GM19240 (cell line): Measurements from ENCODE around the gene OMG.
"Not testable (repeated sequence)": the region's sequence is repeated elsewhere in the genome, so short reads cannot be mapped to it uniquely, and the experiment has no call there.

ENCODE experiments used
- DNase-seq: peaks from one replicate; pipeline ENCODE4 v3.0.0; 2011; ENCODE audit warnings: low spot score; ENCODE audit not compliant: insufficient read length

The OMG gene

DNA sequence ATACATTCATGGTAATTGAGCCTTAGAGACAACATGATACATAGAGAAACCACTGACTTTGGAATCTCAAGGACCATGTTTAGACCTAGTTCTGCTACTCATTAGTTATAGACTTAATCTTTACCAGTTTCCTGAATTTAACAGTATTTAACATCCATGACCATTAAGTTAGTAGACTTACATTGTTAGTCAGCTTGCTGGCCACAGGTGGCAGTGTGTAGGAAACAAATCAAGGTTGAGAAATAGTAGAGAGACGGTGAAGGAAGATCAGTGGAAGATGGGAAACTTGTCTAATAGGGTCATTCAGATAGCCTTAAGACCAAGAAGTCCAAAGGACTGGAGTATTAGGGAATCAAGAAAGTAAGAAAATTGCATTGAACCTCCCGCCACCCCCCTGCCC lies 31.0 kb downstream of the OMG start:
- no peak for DNase-seq

DNA sequence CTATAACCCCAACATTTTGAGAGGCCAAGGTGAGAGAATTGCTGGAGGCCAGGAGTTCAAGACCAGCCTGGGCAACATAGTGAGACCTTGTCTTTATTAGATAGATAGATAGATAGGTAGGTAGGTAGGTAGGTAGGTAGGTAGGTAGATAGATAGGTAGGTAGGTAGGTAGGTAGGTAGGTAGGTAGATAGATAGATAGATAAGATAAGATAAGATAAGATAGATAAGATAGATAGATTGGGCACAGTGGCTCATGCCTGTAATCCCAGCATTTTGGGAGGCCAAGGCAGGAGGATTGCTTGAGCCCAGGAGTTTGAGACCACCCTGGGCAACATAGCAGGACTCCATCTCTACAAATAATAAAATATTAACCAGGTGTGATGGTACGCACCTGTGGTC lies 34.1 kb downstream of the OMG start:
- DNase-seq: not testable (repeated sequence)

DNA sequence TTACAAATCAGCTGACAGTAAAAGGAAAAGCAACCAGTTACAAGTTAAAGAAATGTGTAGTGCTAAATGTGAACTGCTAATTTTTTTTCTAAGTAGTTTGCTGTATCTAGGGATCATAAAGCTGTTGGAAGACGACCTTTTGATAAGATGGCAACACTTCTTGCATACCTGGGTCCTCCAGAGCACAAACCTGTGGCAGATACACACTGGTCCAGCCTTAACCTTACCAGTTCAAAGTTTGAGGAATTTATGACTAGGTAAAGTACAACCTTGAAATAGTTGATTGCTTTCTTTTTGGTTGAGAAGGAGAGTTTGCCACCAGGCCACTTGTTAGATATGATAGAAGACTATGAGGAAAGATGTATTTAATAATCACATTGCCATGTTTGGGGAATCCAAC lies 35.4 kb downstream of the OMG start:
- DNase-seq: no peak

DNA sequence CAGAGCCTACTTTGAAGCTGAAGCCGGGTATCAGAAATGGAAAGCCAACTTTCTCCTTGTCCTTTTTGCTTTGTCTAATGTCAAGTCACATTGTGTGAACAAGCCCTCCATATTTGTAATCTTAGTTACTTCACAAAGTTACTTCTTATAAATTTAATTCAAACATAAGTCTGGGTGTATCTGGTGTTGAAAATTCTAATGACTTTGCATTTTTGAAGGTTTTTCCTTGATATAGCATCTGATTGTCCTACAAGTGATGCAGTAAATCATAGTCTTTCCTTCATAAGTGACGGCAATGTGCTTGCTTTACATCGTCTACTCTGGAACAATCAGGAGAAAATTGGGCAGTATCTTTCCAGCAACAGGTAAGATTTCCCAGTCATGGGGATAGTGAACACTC lies 36.9 kb downstream of the OMG start:
- DNase-seq: no peak

DNA sequence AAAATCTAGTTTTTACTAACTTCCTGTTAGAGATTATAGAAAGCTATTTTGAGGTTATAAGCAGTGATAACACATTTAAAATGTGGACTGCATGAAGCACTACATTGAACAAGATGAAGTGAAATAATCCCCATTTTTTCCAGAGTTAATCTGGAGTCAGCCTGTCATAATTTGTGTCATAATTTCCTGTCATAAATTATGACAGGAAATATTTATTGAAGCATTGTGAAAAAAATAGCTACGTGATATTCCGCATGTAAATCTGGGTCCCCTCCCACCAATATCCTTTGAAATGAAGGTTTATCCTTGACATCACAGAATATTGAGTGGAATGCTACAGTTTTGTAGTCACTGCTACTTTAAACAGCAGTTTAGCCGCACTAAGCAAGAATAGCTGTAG lies 40.1 kb downstream of the OMG start:
- DNase-seq: no peak

DNA sequence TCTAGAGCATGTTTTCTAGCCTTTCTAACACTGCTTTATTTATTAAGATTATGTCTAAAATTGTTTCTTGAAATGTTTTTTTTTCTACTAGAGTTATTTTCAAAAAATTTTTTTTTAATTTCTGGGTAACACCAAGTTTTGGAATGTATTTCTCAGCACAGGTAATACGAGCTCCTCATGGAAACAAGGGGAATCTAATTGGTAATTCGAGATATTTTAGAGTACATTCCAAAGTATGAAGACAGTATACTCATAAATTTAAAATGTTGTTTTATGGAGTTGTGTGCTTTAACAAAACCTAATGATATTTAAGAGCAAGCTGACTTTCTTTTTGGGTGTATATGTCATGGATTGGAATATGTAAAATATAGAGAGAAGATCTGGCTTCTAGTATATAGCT lies 42.4 kb downstream of the OMG start:
- DNase-seq: no peak

DNA sequence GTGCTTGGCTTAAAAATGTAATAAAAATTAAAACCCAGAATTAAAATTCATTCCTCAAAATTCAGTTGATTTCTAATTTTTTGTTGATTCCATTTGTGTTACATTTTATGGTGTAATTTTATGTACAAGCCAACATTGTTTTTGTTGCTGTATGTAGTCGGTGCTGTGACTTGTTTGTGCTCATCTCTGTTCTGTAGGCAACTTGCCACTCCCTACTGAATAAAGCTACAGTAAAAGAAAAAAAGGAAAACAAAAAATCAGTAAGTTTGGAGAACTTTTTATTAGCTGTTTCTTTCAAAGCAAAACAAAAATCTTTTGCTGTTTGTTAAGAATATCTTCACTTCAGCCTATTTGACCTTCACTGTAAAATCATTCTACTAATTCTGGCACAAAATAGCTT lies 44.3 kb downstream of the OMG start:
- DNase-seq: no peak

DNA sequence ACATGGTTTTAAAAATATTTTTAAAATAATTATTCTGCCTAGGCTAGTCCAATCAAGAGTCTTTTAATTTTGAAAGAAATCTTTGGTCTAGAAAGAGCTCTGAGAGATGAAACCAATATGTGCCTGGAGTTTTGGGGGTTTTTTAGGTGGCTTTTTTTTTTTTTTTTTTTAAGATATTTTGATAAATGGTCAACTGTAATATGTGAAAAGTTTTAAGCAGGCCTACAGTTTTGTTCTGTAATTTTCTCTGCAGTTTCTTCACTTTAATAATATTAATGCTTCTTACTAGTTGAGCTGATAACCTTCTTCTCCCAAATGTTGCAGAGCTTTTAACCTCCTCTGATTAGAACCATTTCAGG lies 45.1 kb downstream of the OMG start:
- no peak for DNase-seq

DNA sequence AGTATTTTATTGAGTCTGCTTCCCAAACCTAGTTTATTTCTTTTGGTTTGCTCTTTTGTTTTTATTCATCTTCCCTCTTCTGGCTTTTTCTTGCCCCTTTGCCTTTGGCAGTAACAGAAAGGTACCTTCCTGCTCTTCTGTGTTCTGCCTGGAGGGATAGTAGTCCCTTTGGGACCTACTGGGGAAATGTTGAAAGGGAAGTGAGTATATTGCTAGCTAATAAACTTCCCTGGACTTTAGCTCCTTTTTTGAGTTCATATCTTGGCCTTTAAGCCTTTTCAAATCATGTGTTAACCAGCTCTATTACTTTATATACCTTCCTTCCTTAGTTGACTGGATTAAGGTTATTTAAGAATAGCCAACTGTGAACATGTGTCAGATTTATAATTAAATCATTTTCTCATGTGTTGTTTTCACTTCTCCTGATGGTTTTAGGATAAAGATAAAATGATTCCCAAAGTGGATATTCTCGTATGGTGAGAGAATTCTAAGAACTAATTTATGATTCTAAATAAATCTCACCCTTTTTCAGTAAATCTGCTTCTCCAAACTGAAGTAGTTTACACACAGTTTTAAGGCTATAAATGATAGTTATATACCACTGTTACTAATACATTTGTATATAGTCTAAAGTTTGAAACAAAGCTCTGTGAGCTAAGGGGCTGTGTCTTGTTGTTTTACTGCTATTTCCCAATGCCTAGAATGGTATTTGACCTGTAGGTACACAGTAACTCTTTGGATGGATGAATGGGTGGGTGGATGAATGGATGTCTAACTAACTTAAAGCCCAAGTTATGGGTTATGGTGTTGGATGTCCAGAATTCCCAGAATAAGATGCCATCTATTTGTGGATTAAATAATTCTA lies 45.7 kb downstream of the OMG start:
- no peak for DNase-seq

DNA sequence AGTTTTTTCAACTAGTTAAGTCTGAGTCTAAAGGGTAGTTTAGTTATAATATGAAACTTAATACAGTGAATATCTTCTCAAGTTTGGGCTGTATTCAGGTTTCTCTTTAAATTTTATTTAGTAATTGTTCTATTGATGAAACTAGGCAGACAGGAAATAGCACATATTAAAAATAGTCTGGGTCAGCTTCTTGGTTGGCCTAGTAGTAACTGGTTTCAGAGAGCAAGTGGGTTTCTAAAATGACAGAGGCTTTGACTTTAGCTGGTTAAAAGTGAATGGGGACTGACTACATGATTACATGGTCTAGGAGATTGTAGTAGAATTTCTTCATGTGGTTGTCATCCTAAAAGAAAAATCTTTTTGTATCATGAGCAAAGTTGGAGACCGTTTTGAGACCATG lies 46.8 kb downstream of the OMG start:
- DNase-seq: peak; percentile 9

DNA sequence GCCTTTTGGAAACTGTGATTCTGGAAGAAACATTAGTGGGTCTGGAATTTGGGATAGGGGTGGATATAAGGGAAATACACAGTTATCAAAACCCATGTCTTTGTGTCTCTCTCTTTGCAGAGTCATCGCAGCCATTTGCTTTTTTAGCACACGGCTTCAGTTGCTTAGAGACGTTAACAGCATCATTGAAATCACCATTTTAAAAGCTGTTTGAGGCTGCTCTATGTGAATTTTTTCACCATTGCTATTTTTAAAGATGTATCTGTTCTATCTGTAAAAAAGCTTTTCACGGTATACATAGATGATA lies 47.3 kb downstream of the OMG start:
- DNase-seq: no peak

DNA sequence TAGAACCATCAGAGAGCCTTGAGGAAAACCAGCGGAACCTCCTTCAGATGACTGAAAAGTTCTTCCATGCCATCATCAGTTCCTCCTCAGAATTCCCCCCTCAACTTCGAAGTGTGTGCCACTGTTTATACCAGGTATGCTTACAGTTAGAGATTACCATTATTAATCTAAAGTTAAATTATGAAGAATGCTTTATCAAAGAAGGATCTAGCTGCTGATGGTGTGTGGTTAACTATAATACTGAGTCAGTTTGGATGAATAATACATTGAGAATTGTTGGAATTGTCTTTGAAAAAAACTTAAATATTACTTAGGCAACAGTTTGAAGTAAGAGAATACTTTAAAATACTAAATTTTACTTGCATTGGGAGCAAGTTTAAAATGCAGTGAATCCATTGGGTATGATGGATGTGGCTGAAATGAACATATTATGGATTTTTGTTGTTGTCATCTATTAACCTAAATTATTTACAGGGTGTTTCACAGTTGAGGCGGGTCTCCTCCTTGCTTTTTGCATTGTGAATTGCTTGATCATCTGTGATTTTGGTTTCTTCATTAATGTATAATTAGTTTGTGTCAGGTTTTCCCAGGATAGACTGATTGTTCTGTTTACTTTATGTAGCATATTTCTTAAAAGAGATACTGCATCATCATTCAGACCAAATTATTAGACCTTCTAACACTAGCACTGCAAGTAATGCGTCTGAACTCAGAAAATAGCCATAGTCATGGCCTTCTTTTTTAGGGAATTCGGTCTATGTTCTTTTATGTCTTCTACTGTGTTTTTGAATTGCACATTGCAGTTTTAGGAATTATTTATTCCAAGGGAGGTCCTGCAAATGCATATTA lies 47.8 kb downstream of the OMG start:
- no peak for DNase-seq
